HG03575 (cell line): ENCODE data around the gene MAN2A1.

Source experiments
- ATAC-seq: cut with Tn5 transposase; IDR thresholded peaks from one replicate; pipeline ENCODE4 v1.9.1; 2021; ENCODE audit not compliant: unreplicated experiment, insufficient number of reproducible peaks, low FRiP score; ENCODE audit errors: extremely low read depth

The MAN2A1 gene

DNA sequence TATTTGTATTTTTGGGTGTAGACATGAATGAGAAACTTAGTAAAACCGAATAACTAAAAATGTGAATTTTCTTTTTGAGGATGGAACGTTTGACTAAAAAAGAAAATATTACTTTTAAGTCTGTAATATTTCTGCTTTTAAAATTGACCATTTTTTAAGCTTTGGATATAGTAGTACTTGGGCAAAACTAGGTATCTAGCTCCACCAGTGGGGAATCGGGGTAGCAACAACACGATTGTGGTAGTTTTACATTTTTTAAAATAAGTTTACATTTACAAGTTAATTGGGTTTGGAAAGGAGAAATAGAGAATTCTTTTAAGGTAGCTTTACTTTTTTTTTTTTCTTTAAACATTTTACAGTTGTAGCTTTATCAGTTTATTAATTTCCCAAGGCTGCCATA, 154.4 kb downstream of the MAN2A1 start:
- ATAC-seq, result no peak

DNA sequence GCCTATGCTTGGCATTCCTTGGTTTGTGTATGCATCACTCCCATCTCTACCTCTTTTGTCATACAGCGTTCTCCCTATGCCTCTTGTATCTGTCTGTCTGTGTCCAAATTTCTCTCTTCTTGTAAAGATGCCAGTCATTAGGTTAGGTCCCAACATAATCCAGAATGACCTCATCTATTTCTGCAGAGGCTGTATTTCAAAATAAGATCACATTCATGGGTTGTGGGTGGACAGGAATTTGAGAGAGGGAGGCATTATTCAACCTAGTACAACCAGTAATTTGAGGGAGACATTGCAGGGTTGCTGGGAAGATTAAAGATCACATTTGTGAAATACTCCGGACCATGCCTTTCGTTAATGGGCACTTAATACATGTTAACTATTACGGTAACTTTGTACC, 155.0 kb downstream of the MAN2A1 start:
- no peak for ATAC-seq

DNA sequence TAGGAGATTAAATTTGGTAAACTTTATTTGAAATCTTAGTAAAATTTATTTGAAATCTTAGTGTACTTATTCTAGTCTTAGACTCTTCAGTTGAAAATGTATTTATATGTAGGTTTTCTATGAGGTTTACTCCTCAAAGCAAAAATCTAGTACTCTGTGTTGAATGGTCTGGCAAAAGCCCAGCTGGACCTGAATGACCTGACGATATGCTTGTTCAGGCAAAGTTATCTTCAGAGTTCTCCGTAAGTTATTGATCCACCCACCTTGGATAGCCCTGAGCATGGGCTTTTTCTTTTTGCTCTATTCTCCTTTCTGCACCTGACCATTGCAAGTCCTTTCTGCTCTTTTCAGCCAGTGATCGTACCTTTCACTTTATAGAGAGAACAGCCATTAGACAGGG, 158.4 kb downstream of the MAN2A1 start:
- ATAC-seq, result no peak

DNA sequence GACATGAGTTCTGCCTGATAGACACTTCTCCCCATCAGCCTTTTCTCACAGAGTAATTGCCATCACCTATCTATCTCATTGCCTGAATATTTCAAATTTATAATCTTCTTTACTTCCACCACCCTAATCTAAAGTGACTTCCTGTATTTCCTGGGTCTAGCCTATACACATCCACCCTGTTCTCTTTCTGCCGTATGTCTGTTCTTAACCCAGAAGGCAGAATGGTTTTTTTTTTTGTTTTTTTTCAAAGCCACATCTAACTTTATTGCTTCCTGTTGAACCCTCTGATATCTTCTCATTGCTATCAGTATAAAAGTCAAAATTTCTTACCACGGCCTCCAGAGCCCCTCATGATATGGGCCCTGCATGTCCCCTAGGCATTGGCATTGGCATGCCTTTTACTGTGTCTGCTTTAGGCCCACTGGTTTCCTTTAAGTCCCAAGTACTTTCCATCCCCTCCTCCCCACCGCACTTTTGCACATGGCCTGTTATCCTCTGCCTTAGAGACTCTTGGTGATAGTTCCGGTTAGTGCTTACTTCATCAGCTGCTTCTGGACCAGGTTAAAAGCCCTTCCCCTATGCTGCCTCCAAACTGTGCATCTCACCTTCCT, 159.9 kb downstream of the MAN2A1 start:
- no peak for ATAC-seq

DNA sequence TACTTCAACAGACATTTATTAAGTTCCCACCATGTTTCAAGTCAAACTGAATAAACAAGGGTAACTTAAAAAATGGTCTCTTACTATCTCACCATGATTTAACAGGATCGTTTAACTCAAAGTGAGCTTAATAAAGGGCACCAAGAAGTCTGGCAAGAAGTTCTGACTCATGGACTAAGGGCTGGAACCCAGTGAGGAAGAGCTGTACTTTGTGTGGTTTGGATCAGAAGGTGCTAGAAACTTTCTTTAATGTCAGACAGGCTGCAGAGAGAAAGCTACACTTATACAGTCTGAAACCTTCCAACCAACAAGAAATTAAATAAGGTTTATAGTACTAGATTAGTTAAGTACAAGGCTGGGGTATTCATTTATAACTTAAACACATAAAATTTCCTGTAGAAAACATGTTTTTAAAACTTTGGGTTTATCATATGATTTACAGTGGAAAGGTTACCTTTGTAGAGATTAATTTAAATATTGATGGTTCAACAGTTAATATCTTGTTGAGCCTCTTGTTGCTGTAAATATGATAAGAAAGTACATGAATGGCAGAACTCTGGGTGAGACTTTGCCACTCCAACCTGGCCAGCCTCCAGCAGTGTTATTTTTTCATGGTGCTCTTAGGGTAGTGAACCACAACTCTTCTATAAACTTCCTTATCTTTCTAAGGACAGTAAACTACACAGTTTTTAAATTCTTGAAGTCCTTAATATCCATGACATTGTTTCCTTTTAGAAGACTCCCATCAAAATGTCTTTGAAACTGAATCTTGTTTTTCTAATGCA, 162.8 kb downstream of the MAN2A1 start:
- no peak for ATAC-seq

DNA sequence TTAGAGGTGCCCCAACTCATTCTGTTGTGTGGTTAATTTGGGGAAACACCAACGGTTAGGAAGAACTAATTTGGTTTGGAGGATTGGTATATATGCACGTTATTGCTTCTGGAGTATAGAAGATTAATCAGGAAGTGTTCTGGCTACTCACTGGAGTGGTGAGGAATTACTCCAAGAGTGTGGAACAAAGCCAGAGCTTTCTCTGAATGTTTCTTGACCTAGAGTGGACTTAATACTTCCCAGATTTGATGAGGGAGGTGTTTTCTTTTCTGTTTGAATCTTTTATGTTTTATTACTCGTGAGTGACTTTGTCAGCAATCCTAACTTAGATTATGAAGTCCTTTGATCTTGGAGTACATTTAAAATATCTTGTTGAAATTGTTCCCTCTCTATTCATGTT, 163.7 kb downstream of the MAN2A1 start:
- ATAC-seq, result no peak

DNA sequence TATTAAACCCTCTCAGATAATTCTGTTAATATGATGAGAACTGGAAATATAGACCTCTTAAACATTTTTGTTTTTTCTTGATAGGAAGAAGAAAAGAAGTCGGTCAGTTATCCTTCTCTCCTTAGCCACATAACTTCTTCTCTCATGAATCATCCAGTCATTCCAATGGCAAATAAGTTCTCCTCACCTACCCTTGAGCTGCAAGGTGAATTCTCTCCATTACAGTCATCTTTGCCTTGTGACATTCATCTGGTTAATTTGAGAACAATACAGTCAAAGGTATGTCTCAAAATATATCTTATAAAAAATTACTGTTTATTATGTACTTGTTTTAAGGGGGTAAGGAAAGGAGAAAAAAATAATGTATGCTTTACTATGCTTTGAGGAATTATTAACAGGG, 165.3 kb downstream of the MAN2A1 start:
- no peak for ATAC-seq

DNA sequence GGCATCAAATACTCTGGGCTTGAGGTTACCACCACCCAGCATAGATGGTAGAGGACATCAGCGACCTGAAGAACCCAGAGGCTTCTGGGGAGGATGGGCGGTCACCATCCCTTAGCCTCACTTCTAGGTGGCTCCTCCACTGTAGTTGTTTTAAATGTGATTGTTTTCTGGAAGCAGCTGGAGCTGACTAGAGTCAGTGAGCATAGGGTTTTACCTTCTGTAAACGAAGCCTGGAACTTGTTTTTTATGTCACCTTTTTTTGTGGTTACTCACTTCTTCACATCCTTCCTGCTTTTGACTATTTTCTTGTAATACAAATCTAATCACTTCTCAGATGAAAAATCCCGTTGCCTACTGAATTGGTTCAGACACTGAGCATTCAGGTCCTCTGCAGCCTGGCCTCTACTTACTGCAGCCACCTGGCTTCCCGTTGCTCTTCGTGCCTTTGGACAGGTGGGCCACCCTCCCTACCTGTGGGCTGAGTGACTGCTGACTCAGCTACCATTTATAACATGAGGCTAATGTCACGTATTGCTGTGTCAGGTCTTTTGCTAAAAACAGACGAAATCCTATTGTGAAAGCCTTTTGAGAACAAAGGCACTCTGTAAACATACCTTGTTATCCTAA, 167.8 kb downstream of the MAN2A1 start:
- ATAC-seq, result no peak

DNA sequence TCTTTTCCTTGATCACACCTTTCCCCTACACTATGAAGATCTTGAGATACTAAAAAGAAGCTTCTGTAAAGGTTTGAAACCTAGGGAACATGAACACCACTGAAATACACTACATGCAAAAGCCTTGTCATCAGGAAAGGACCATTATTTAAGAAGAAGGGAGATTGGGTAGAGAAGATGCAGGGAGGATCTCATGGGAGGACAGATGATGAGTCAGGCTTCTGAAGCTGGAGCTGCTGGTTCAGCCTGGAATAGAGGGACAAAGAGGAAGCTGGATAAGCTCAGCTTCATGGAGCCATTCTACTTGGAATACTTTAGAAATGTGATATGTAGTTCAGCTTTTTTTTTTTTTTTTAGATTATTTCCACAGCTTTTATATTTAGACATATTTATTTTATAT, 169.8 kb downstream of the MAN2A1 start:
- no peak for ATAC-seq

DNA sequence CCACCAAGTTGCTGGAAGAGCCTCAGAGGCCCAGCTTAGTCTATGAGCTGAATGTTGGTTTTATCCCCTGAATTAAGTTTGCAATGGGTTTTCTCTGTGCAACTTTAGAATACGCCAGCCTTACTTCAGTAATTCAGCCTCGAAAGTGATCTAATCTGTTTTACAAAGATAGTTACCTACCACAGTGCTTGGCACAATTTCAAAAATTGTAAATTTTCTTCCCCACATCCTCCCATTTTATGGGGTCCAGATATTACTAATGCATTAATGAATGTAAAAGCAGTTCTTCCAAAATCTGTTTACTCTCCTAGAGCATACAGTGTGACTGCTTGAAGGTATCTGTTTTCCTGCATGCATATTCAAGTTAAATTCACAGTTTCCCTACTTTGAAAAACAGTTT, 172.6 kb downstream of the MAN2A1 start:
- no peak for ATAC-seq

DNA sequence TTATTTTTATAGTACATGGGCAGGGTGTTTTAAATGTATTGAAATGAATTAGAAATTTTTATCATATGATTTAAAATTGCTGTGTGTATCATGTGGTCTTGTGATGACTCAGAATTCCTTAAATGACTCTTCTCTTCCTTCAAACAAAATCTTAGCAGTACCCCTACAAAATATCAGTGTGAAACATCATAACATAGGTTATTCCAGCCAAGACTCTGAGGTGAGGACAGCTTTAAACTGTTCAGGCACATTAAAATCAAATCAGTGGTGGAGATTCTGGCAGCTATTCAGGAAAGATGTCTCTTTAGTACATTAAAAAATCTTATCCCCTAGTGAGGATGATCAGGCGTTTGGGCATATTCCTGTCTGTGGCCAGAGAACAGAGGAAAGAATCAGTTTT, 174.0 kb downstream of the MAN2A1 start:
- ATAC-seq, result no peak

DNA sequence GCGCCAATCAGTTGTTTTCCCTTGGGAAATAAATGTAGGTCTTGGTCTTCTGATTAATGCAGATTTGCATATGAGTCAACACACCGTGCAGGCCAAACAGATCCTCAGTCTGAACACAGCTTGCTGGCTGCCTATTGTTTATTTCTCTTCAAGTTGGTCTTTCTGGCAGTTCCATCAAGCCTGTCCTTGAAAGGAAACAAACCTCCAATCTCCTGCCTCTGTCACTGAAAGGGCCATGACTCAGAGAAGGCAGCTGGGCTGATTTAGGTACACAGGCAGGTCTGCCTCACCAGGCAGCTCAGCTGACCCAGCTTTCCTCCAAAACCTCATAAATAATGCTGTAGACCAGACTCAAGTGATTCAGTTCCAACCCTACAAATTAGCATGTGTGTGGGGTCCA, 175.9 kb downstream of the MAN2A1 start:
- ATAC-seq, result no peak

DNA sequence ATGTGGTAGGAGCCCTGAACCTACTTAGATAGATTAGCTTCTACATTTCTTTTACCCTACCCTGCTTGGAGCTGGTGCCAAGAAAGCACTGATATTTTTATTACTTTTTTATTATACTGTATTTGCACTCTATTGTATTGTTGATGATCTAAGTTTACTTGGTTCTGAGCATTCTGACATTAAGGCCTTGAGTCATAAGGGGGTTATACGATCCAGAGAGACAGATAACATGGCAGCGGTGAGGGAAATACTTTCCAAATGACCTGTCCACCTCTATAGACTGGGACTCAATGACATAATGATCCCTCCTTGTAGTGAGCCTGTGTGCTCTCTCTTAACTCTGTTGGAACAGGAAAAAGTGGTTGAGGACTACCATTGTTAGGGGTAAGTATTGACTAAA, 176.3 kb downstream of the MAN2A1 start:
- ATAC-seq, result no peak

DNA sequence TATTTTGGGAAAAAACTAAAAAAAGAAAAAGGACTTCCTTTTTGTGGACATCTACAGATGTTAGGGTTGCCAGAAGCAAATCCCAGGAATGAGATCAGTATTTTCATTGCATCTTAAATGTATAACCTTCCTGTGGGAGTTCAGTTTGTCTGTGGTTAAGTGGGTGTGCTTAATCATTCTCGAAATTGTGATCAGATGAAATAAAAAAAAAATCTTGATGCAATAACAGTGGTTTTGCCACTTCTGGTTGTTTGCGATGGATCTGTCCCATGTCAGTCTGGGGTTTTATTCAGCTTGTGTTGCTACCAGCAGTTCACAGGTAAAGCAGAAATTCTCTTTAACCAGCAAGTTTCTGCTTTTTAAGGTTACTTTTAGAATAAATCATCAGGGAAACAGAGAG, 179.0 kb downstream of the MAN2A1 start:
- no peak for ATAC-seq

DNA sequence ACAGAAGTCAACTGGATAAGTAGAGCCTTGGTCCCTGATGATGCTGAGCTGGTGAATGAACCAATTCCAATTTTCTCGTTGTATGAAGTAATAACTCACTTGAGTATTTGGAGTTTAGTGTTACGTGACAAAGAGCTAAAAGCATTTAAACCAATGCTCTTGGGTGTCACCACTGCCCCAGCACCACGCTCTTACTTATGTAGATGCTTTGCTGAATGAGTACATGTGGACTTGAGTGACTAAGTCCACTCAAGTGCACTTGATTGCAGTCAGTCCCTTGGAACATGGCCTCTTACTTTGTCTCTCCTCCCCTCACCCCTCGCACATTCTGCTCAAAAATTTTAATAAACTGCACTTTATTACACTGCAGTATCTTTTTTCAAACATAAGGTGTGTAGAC, 184.0 kb downstream of the MAN2A1 start:
- ATAC-seq, result no peak

DNA sequence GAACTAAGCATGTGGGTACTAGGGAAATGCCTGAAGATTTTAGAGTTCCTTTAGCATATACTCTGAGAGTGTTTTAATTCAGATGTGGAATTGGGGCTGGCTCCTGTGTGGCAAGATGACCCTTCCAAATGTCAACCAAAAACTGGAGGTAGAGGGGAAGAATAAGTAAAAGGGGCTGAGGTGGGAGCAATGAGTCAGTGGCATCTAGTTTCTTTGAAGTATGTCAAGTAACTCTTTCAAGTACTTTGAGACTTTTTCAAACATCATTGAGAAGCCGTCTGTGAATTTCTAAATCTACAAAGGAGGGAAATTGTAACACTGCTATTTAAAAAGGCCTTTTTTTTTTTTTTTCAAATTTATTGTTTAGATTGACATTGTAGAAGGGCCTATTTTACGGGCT, 184.4 kb downstream of the MAN2A1 start:
- no peak for ATAC-seq

DNA sequence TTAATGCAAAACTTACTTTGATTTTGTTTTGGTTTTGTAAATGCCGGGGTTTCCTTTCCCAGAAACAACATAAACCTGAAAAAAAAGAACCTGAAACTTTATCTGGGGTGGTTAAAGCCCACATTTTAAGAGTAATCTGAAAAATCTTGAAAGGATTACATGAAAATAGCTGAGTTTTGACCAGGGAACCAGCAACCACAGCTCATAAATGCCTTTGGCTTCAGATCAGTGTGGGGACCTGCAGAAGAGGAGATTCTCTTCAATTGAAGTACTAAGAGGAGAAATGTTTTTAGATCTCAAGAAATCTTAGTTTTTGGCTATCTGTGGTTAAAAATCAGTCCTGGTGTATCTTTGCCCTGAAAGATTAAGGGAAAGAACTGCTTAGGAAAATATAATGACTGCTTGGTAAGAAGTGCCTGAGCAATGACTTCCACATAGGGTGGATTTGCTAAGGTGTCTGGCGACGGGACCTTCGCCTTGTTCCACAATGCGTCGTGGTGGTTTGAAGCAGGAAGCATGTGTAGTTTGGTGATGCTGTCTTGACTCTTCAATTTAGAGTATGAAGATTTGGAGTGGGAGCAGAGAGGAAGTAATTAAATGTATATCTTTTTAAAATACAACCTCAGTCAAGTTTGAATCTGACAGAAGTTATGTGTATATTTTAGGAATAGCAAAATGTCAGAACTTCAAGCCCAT, 186.5 kb downstream of the MAN2A1 start:
- ATAC-seq, result no peak

DNA sequence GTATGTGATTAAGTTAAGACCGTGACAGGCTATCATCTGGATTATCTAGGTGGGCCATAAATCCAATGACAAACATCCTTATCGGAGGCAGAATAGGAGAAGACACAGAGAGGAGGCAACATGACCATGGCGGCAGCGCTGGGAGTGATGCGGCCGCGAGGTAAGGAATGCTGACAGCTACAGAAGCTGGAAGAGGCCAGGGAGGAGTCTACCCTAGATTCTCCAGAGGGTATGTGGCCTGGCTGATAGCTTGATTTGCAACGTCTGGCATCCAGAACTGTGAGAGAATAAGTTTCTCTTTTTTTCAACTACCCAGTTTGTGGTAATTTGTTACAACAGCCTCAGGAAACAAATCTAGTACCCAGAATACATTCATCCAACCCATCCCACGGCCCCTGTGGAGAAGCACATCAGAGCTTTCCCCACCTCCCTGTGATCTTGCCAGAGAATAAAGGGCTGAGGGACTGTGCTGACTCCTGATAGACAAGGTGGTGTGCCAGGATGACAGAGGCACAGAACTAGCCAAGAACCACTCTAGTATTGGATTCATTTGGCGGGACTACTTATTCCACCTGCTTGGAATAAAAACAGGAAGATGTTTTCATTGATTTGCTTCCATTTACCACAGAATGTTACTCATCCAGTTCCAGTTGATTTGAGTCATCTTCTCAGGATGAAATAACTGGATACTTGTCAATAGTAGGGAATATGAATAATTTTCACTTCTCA, 187.4 kb downstream of the MAN2A1 start:
- ATAC-seq, result no peak

DNA sequence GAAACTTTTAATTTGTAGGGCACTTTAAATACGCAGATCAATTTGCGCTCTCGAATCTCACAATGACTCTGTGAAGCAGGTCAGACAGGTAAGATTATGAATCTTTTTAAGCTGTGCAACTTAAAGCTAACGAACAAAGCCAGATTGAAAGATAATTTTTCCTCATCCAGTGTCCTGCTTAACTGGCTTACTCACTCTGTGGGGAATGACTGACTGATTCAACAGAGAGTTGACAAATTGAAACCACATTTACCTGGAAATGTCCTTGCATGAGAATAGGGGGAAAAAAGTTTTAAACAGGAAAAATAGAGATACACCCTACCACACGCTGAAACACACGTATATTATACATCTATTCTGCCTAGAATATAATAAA, 187.9 kb downstream of the MAN2A1 start:
- no peak for ATAC-seq
